COLO829 (cell line): ENCODE data around the gene EZR.

Experiments
- DNase-seq: peaks from one replicate; pipeline ENCODE4 v3.0.0; 2012; ENCODE audit warnings: low spot score

The EZR gene

GRCh38 chr6:158760618-158761250 lies 58.4 kb downstream of the EZR start:
- DNase-seq = no peak

DNA sequence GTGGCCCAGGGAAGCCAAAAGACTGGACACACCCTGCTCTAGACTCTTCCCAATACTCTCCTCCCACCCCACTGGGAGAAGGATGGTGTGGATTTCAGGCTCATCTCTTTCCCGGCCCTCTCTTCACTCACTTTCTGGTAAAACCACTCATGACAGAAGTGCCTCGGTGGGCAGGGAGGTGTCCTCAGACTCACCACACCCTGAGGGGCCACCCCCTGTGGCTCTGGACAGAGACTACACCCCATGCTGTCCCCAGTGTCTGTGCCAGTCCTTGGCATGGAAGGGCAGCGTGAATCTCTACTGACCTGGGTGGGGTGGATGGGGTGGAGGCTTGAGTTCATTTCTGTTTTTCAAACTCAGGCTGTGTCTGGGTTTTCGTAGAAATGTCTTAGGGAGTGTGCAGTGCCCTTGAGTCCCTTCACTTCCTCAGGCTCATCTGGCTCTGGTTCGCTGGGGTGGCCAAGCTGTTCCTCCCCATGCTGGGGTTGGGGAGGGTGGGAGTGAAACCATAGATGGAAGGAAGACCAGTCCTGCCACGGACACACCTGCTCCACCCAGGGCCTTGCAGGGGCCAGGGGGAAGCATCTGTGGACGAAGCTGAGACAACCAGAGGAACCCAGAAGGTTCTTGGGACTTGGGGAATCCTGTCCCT lies 59.1 kb downstream of the EZR start:
- DNase-seq = no peak

GRCh38 chr6:158758941-158759479 lies 60.2 kb downstream of the EZR start:
- no peak for DNase-seq

DNA sequence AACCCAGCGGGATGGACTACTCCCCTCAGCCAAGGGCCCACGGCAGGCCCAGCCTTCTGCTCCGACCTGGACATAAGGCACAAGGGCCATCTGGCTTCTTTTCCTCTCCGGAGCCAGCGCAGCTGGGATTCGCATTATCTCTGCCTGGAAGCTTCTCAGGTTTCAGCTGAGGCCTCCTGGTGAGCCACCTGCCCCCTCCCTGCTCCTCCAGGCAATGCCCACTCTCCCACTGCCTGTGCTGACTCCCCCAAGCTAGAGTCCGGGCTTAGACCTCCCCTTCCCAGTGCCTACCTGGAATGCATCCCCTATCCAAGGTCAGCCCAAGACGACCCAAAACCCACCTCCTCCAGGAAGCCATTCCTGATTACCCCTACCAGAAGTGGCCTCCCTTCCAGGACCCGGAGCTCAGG lies 60.7 kb downstream of the EZR start:
- DNase-seq = no peak

- DNase-seq = no peak
Measured at GRCh38 chr6:158757753-158758090, 61.4 kb downstream of the EZR start.

DNA sequence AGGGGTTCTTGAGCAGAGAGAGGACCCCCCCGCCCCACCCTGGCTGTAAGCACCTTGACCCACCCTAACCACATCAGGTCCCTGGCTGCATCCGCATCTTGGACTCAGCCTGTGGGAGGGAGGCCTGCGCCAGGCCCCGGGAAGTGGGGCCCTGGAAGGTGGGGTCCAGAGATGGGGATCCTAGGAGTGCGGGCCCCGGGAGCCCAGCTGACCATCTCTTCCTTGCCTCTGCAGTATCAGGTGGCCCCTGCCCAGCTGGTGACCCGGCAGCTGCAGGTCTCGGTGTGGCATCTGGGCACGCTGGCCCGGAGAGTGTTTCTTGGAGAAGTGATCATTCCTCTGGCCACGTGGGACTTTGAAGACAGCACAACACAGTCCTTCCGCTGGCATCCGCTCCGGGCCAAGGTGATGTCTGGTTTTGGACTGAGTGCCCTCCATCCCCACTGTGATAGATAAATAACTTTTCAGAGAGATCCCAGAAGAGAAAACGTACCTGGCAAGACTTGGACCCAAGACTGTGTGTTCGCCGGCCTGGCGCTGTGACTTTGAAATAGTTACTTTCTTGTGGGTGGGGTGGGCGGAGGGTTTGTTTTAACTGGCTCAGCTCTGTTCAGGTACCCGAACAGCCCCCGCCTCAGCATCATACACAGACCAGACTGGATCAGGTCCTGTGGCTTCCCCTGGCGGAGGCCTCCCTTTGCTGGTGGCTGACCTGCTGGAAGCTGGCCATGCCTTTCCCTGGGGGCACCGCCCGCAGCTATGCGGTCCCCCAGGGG lies 62.0 kb downstream of the EZR start:
- DNase-seq = no peak

GRCh38 chr6:158756126-158756525 lies 63.0 kb downstream of the EZR start:
- no peak for DNase-seq

DNA sequence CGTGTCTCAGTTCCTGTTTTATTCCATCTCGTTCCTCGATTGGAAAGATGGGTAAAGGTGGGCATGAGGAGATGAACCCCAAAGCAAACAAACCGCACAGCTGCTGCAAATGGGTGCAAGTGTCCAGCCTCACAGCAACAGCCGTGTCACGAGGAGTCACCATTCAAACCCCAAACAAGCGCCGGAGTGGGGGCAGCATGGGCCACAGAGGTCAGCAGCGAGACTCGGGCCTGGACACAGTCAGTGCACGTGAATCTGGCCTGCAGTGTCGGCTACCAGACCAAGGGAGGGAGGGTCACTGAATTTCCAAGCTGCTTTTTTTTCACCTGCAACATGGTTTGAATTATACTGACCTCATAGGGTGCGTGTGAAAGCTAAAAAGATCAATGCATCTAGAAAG lies 63.5 kb downstream of the EZR start:
- no peak for DNase-seq

- DNase-seq = no peak
Measured at GRCh38 chr6:158754738-158755137, 64.4 kb downstream of the EZR start.

DNA sequence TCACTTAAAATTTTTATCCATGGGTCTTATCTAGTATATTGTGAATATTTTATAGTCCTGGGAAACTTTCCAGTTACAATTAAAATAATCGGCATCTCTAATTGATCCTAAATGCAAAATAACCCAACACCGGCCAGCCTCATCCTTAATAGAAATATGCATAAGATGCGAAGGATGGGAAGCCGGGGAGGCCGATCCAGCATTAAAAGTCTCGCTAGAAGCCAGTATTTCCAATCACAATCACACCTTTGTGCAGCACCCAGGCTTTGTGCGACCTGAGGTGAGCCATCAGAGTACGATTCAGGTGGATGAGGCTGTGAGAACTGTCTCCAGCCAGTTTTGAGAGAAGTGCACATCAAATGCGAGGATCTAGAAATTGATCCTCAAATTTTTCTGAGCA lies 65.4 kb downstream of the EZR start:
- no peak for DNase-seq

GRCh38 chr6:158752613-158753012 lies 66.6 kb downstream of the EZR start:
- DNase-seq = peak; percentile 53

DNA sequence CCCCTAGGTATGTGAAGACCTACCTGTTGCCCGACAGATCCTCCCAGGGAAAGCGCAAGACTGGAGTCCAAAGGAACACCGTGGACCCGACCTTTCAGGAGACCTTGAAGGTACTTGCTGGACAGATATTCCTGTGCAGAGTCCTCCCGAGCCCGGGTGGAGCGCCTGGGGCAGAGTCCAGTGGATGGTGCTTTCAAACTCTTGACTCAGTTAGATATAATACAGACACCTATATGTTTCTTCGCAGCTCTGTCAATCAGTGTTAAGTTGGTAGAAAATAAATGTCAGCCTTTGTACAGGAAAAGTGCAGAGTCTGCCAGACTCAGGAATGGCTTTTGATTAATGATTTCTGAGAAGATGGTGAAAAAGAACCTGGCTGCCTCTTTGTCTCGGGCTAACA lies 67.2 kb downstream of the EZR start:
- DNase-seq = no peak

GRCh38 chr6:158751224-158751623 lies 67.9 kb downstream of the EZR start:
- no peak for DNase-seq

DNA sequence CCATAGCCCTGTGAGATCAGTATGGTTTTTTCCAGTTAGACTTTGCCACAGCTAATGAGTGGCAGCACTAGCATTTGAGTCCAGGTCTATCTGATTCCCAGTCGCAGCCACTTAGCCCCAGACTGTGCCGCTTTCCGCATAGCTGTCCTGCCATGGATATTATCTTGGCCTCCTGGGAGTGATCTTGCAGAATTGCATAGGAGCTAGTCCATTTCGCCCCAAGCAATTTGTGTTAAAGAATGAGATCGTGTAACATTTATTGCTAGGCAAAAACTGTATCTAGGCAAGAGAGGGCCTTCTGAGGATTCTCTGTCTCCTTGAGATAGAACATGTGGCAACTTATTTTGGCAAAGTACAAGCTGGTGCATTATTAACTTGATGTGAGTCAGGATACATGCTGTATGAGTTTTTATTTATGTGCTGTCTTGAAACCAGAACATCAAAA lies 74.2 kb downstream of the EZR start:
- peak; percentile 47 for DNase-seq

- no peak for DNase-seq
Measured at GRCh38 chr6:158743033-158743651, 76.0 kb downstream of the EZR start.

- DNase-seq = no peak
Measured at GRCh38 chr6:158739673-158740072, 79.5 kb downstream of the EZR start.

- DNase-seq = no peak
Measured at GRCh38 chr6:158737710-158738615, 81.2 kb downstream of the EZR start.

GRCh38 chr6:158737082-158737709 lies 82.0 kb downstream of the EZR start:
- DNase-seq = no peak

GRCh38 chr6:158735009-158735408 lies 84.2 kb downstream of the EZR start:
- no peak for DNase-seq

DNA sequence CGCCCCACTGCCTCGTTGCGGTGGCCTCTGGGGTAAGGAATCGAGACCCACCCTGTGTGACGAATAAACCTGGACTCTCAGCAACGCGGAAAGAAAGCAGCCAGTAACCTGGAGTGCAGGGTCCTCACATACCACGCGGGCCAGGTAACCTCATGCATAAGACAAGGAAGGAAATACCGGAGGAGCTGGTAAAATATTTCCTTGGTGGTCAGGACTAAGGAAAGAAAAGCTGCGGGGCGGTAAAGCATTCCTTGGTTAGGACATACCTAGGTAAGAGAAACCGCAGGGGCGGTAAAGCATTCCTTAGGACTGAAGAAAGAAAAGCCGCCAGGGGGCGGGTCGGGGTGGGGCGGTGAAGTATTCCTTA lies 88.6 kb downstream of the EZR start:
- no peak for DNase-seq

- no peak for DNase-seq
Measured at GRCh38 chr6:158729906-158730540, 89.1 kb downstream of the EZR start.
